GM21390 (cell line): ENCODE results near the gene TMEM201.
"Not testable (repeated sequence)": the region's sequence is repeated elsewhere in the genome, so short reads cannot be mapped to it uniquely, and the experiment has no call there.

Experiments used
- ATAC-seq: cut with Tn5 transposase; IDR thresholded peaks from one replicate; pipeline ENCODE4 v1.9.1; 2021; ENCODE audit not compliant: unreplicated experiment

Gene TMEM201

GRCh38 chr1:9588551-9589143 is at the start of gene TMEM201:
TSS of gene TMEM201 (plus strand) at chr1:9588911. CDS start at chr1:9588931, 20 bp downstream.
- peak; percentile 68 for ATAC-seq

GRCh38 chr1:9539165-9539828 is 49.4 kb upstream of the TMEM201 start, which contains the start of gene SLC25A33:
TSS of gene SLC25A33 (plus strand) at chr1:9539465. CDS start at chr1:9539692, 227 bp downstream.
- peak; percentile 89 for ATAC-seq

GRCh38 chr1:9539829-9540550 is 48.7 kb upstream of the TMEM201 start:
- peak; percentile 43 for ATAC-seq

- ATAC-seq: no peak
Observed at GRCh38 chr1:9542430-9542829, 46.3 kb upstream of the TMEM201 start.

GRCh38 chr1:9544926-9545325 is 43.8 kb upstream of the TMEM201 start:
- no peak for ATAC-seq

- ATAC-seq: no peak
Observed at GRCh38 chr1:9549955-9550546, 38.7 kb upstream of the TMEM201 start.

GRCh38 chr1:9551984-9552383 is 36.7 kb upstream of the TMEM201 start:
- ATAC-seq: no peak

- no peak for ATAC-seq
Observed at GRCh38 chr1:9553736-9554144, 35.0 kb upstream of the TMEM201 start.

- no peak for ATAC-seq
Observed at GRCh38 chr1:9555942-9556341, 32.8 kb upstream of the TMEM201 start.

GRCh38 chr1:9557624-9558023 is 31.1 kb upstream of the TMEM201 start:
- ATAC-seq: no peak

- no peak for ATAC-seq
Observed at GRCh38 chr1:9558271-9558945, 30.3 kb upstream of the TMEM201 start.

- no peak for ATAC-seq
Observed at GRCh38 chr1:9558946-9559545, 29.7 kb upstream of the TMEM201 start.

GRCh38 chr1:9559673-9560072 is 29.0 kb upstream of the TMEM201 start:
- ATAC-seq: no peak

GRCh38 chr1:9560090-9560489 is 28.6 kb upstream of the TMEM201 start:
- not testable (repeated sequence) for ATAC-seq

- ATAC-seq: no peak
Observed at GRCh38 chr1:9561429-9561828, 27.3 kb upstream of the TMEM201 start.

GRCh38 chr1:9569267-9569666 is 19.4 kb upstream of the TMEM201 start:
- no peak for ATAC-seq

- not testable (repeated sequence) for ATAC-seq
Observed at GRCh38 chr1:9570886-9571529, 17.7 kb upstream of the TMEM201 start.

- no peak for ATAC-seq
Observed at GRCh38 chr1:9573723-9574122, 15.0 kb upstream of the TMEM201 start.

- no peak for ATAC-seq
Observed at GRCh38 chr1:9575486-9575885, 13.2 kb upstream of the TMEM201 start.

GRCh38 chr1:9576903-9577302 is 11.8 kb upstream of the TMEM201 start:
- ATAC-seq: no peak
